HL-60 (cell line): ENCODE measurements around the gene CFAP61.

ENCODE experiments used
- CTCF ChIP-seq: IDR thresholded peaks from one replicate; pipeline ENCODE4 v1.5.1; 2011; ENCODE audit warnings: low read length, control low read depth, inconsistent platforms; ENCODE audit not compliant: insufficient read depth
- GABPA ChIP-seq: IDR thresholded peaks from 2 replicates; pipeline ENCODE4 v1.6.1; 2012; ENCODE audit warnings: low read depth
- POLR2AphosphoS5 ChIP-seq: IDR thresholded peaks from 2 replicates; pipeline ENCODE4 v1.6.1; 2012; ENCODE audit warnings: low read depth
- SPI1 ChIP-seq: IDR thresholded peaks from 2 replicates; pipeline ENCODE4 v1.6.1; 2012; ENCODE audit warnings: low read depth, mild to moderate bottlenecking, borderline replicate concordance
- TF ChIP-seq, protein P1 (sequence below): IDR thresholded peaks from 2 replicates; pipeline ENCODE4 v1.6.1; 2012; ENCODE audit warnings: low read depth; ENCODE audit not compliant: insufficient replicate concordance

- TF ChIP-seq CTCF = no peak
- TF ChIP-seq SPI1 = peak; percentile 63; the same call in 1 of the 2 replicates
- no peak for TF ChIP-seq POLR2AphosphoS5
- TF ChIP-seq GABPA = no peak
- TF ChIP-seq, protein P1, sequence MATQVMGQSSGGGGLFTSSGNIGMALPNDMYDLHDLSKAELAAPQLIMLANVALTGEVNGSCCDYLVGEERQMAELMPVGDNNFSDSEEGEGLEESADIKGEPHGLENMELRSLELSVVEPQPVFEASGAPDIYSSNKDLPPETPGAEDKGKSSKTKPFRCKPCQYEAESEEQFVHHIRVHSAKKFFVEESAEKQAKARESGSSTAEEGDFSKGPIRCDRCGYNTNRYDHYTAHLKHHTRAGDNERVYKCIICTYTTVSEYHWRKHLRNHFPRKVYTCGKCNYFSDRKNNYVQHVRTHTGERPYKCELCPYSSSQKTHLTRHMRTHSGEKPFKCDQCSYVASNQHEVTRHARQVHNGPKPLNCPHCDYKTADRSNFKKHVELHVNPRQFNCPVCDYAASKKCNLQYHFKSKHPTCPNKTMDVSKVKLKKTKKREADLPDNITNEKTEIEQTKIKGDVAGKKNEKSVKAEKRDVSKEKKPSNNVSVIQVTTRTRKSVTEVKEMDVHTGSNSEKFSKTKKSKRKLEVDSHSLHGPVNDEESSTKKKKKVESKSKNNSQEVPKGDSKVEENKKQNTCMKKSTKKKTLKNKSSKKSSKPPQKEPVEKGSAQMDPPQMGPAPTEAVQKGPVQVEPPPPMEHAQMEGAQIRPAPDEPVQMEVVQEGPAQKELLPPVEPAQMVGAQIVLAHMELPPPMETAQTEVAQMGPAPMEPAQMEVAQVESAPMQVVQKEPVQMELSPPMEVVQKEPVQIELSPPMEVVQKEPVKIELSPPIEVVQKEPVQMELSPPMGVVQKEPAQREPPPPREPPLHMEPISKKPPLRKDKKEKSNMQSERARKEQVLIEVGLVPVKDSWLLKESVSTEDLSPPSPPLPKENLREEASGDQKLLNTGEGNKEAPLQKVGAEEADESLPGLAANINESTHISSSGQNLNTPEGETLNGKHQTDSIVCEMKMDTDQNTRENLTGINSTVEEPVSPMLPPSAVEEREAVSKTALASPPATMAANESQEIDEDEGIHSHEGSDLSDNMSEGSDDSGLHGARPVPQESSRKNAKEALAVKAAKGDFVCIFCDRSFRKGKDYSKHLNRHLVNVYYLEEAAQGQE = no peak
These were observed 202.8 kb downstream of the CFAP61 start for GRCh38 chr20:20255099-20255498.
